ENCODE measurements around the gene HACD3. TPM values are rescaled to one million over a fixed set of nuclear protein-coding genes. Genes with fewer than 3 reads are reported as not detected.

Gene HACD3
- total RNA-seq, 1 donor from 2014 or later = 41.2 TPM

DNA sequence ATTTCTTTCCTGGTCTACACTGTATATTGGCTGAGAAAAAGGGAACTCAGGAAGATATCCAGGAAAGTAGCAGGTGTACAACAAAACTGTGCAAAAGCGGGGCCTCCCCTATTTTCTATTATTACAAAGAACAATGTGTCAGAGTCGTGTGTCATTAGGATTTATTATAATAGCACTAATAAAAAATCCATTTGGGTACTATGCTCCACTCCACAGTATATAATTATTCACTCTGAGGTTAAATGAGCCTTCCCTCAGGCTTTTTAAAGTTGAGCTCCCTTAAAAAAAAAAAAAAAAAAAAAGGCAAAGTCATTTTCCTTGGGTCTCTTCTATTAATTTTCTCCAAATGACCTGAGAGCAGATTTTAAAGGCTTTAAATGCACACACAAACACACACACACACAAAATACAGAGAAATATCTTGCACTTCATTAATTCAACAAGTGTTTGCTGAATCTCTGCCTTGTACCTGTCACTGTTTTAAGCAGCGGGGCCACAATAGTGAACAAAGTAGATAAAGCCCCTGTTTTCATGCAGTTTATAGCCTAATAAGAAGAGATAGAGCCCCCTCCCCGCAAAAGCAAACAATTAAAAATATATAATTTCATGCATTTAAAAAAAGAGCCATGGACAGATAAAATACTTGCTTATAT is 11.5 kb upstream of the HACD3 start:
- no peaks in the 10 kb centered on the region for H3K9me3 ChIP-seq (ENCODE audit: control insufficient read depth in 3 of 3, low read length in 3 of 3)
- peaks cover 19 to 35% (median 23%) of the 10 kb centered on the region in 3 donors for H3K4me1 ChIP-seq (ENCODE audit: control insufficient read depth in 3 of 3, insufficient read depth in 3 of 3, low read length in 3 of 3)
- H3K27me3 ChIP-seq (ENCODE audit: control insufficient read depth in 3 of 3, insufficient read depth in 3 of 3, low read length in 3 of 3) = no peaks in the 10 kb centered on the region
- H3K27ac ChIP-seq (ENCODE audit: low read depth, low read length) = no peak overlapping the region
- H3K36me3 ChIP-seq (ENCODE audit: control insufficient read depth in 3 of 3, insufficient read depth in 3 of 3, low read length in 3 of 3) = peaks cover 0 to 6% (median 4%) of the 10 kb centered on the region in 3 donors
- H3K4me3 ChIP-seq (ENCODE audit: low read length in 3 of 3) = no peak overlapping the region
- H3K9ac ChIP-seq (ENCODE audit: low read depth in 1 of 3, low read length in 3 of 3) = no peak overlapping the region

DNA sequence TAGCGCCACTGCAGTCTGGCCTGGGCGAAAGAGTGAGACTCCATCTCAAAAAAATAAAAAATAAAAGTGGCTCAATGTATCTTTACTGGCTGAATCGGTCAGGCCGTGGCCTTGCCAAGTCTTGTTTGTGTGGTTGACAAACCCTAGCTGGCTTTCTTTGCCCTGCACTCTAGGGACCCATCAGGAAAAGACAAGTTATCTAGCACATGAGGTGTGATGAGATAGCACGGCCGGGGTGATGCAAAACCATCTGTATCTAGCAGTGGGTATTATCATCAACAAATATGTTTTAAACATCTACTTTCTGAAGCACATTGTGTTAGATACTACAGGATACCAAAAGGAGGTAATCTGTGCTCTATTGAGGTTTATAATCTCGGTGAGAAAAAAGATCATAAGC is 8.9 kb upstream of the HACD3 start:
- Histone ChIP-seq H3K27ac (ENCODE audit: low read depth, low read length) (no peak overlapping the region), H3K9ac (ENCODE audit: low read depth in 1 of 3, low read length in 3 of 3) (no peak overlapping the region), H3K27me3 (ENCODE audit: control insufficient read depth in 3 of 3, insufficient read depth in 3 of 3, low read length in 3 of 3) (no peaks in the 10 kb centered on the region), H3K36me3 (ENCODE audit: control insufficient read depth in 3 of 3, insufficient read depth in 3 of 3, low read length in 3 of 3) (peaks cover 0 to 2% (median 0%) of the 10 kb centered on the region in 3 donors), H3K4me1 (ENCODE audit: control insufficient read depth in 3 of 3, insufficient read depth in 3 of 3, low read length in 3 of 3) (peaks cover 8 to 15% (median 11%) of the 10 kb centered on the region in 3 donors), H3K4me3 (ENCODE audit: low read length in 3 of 3) (no peak overlapping the region), H3K9me3 (ENCODE audit: control insufficient read depth in 3 of 3, low read length in 3 of 3) (no peaks in the 10 kb centered on the region)

DNA sequence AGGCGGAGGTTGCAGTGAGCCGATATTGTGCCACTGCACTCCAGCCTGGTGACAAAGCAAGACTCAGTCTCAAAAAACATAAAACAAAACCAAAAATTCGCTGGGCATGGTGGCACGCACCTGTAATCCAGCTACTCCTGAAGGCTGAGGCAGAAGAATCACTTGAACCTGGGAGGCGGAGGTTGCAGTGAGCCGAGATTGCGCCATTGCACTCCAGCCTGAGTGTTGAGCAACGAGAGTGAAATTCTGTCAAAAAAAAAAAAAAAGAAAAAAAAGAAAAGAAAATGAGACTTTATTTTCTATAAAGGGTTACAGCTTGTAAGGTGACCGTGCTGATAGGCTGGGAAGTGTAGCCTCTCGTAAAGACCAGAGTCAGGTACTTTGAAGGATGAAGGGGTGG is 6.0 kb upstream of the HACD3 start:
- no peaks in the 10 kb centered on the region for H3K27me3 ChIP-seq (ENCODE audit: control insufficient read depth in 3 of 3, insufficient read depth in 3 of 3, low read length in 3 of 3)
- no peak overlapping the region for H3K9ac ChIP-seq (ENCODE audit: low read depth in 1 of 3, low read length in 3 of 3)
- peaks cover 0 to 3% (median 3%) of the 10 kb centered on the region in 3 donors for H3K4me1 ChIP-seq (ENCODE audit: control insufficient read depth in 3 of 3, insufficient read depth in 3 of 3, low read length in 3 of 3)
- no peaks in the 10 kb centered on the region for H3K9me3 ChIP-seq (ENCODE audit: control insufficient read depth in 3 of 3, low read length in 3 of 3)
- H3K36me3 ChIP-seq (ENCODE audit: control insufficient read depth in 3 of 3, insufficient read depth in 3 of 3, low read length in 3 of 3) = no peaks in the 10 kb centered on the region
- no peak overlapping the region for H3K4me3 ChIP-seq (ENCODE audit: low read length in 3 of 3)
- no peak overlapping the region for H3K27ac ChIP-seq (ENCODE audit: low read depth, low read length)

- Histone ChIP-seq H3K27me3 (ENCODE audit: control insufficient read depth in 3 of 3, insufficient read depth in 3 of 3, low read length in 3 of 3) (no peaks in the 10 kb centered on the region), H3K36me3 (ENCODE audit: control insufficient read depth in 3 of 3, insufficient read depth in 3 of 3, low read length in 3 of 3) (no peaks in the 10 kb centered on the region), H3K9me3 (ENCODE audit: control insufficient read depth in 3 of 3, low read length in 3 of 3) (no peaks in the 10 kb centered on the region), H3K9ac (ENCODE audit: low read depth in 1 of 3, low read length in 3 of 3) (no peak overlapping the region), H3K27ac (ENCODE audit: low read depth, low read length) (peak overlapping the region; percentile 19), H3K4me1 (ENCODE audit: control insufficient read depth in 3 of 3, insufficient read depth in 3 of 3, low read length in 3 of 3) (peaks cover 0 to 9% (median 7%) of the 10 kb centered on the region in 3 donors), H3K4me3 (ENCODE audit: low read length in 3 of 3) (no peak overlapping the region)
Measured at GRCh38 chr15:65525622-65526021, 4.6 kb upstream of the HACD3 start.

GRCh38 chr15:65528461-65529060 is 1.7 kb upstream of the HACD3 start:
- Histone ChIP-seq H3K4me1 (ENCODE audit: control insufficient read depth in 3 of 3, insufficient read depth in 3 of 3, low read length in 3 of 3) (peaks cover 7 to 19% (median 10%) of the 10 kb centered on the region in 3 donors), H3K27me3 (ENCODE audit: control insufficient read depth in 3 of 3, insufficient read depth in 3 of 3, low read length in 3 of 3) (no peaks in the 10 kb centered on the region)

GRCh38 chr15:65529762-65530317 is 423 bp upstream of the HACD3 start:
- Histone ChIP-seq H3K27ac (ENCODE audit: low read depth, low read length) (peak overlapping the region; percentile 40), H3K9ac (ENCODE audit: low read depth in 1 of 3, low read length in 3 of 3) (peak overlapping the region; percentile 69 to 94 (median 79)), H3K9me3 (ENCODE audit: control insufficient read depth in 3 of 3, low read length in 3 of 3) (no peaks in the 10 kb centered on the region), H3K27me3 (ENCODE audit: control insufficient read depth in 3 of 3, insufficient read depth in 3 of 3, low read length in 3 of 3) (no peaks in the 10 kb centered on the region), H3K4me3 (ENCODE audit: low read length in 3 of 3) (peak overlapping the region; percentile 70 to 99 (median 95)), H3K4me1 (ENCODE audit: control insufficient read depth in 3 of 3, insufficient read depth in 3 of 3, low read length in 3 of 3) (peaks cover 7 to 19% (median 10%) of the 10 kb centered on the region in 3 donors), H3K36me3 (ENCODE audit: control insufficient read depth in 3 of 3, insufficient read depth in 3 of 3, low read length in 3 of 3) (no peaks in the 10 kb centered on the region)

More at GRCh38 chr15:65528461-65529060, 1.7 kb upstream of the HACD3 start:
- Histone ChIP-seq H3K27ac (ENCODE audit: low read depth, low read length) (no peak overlapping the region), H3K4me3 (ENCODE audit: low read length in 3 of 3) (no peak overlapping the region), H3K36me3 (ENCODE audit: control insufficient read depth in 3 of 3, insufficient read depth in 3 of 3, low read length in 3 of 3) (no peaks in the 10 kb centered on the region), H3K9me3 (ENCODE audit: control insufficient read depth in 3 of 3, low read length in 3 of 3) (no peaks in the 10 kb centered on the region), H3K9ac (ENCODE audit: low read depth in 1 of 3, low read length in 3 of 3) (no peak overlapping the region)

DNA sequence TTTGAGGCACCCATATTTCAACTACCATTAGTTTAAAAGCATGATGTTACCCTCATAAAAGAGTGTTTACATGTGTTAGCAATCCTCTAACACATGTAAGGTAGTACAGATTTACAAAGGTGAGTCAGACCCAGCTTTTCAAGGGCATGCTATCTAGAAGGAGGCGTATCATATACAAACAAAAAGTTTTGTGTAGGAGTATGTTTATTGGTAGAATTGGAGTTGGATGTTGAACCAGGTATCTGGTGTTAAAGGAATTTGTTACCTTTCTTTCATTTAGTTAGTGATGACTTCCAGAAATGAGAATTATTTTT is 2.4 kb downstream of the HACD3 start:
- no peaks in the 10 kb centered on the region for H3K27me3 ChIP-seq (ENCODE audit: control insufficient read depth in 3 of 3, insufficient read depth in 3 of 3, low read length in 3 of 3)
- H3K9me3 ChIP-seq (ENCODE audit: control insufficient read depth in 3 of 3, low read length in 3 of 3) = no peaks in the 10 kb centered on the region
- H3K36me3 ChIP-seq (ENCODE audit: control insufficient read depth in 3 of 3, insufficient read depth in 3 of 3, low read length in 3 of 3) = peaks cover 0 to 4% (median 0%) of the 10 kb centered on the region in 3 donors
- peak overlapping the region; percentile 7 for H3K27ac ChIP-seq (ENCODE audit: low read depth, low read length)
- H3K9ac ChIP-seq (ENCODE audit: low read depth in 1 of 3, low read length in 3 of 3) = no peak overlapping the region
- no peak overlapping the region for H3K4me3 ChIP-seq (ENCODE audit: low read length in 3 of 3)
- H3K4me1 ChIP-seq (ENCODE audit: control insufficient read depth in 3 of 3, insufficient read depth in 3 of 3, low read length in 3 of 3) = peaks cover 6 to 19% (median 7%) of the 10 kb centered on the region in 3 donors

DNA sequence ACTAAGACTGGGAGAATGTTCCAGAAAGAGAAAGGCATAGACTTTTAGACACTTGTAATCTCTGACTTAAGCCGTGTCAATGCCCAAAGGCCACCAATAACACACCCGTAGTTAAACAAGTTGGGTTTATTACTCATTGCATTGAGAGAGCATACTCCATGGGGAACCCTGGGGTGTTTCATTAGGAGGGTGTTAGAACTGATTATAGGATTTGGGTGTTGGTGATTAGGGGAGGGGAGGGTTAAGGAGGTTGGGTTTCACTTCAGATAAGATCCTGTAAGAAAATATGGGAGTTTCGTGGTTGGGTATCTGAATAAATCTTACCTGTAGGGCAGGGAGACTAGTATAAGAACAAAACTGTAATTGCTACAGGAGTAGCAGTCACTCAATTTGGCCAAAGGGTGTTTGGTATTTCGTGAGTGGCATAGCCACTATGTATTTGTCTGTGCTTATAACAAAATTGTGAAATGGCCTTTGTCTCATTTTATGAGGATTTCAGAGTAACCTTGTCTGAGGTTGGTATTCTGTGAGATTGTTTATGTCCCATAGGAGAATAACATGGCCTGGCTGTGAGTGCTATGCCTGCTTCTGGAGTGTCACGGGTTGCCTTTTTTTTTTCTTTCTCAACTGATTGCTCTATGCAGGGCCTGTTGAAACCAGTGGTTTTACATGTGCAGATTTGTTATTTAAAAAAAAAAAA is 2.9 kb downstream of the HACD3 start:
- Histone ChIP-seq H3K9me3 (ENCODE audit: control insufficient read depth in 3 of 3, low read length in 3 of 3) (no peaks in the 10 kb centered on the region), H3K4me1 (ENCODE audit: control insufficient read depth in 3 of 3, insufficient read depth in 3 of 3, low read length in 3 of 3) (peaks cover 6 to 19% (median 7%) of the 10 kb centered on the region in 3 donors), H3K36me3 (ENCODE audit: control insufficient read depth in 3 of 3, insufficient read depth in 3 of 3, low read length in 3 of 3) (peaks cover 0 to 4% (median 0%) of the 10 kb centered on the region in 3 donors), H3K27ac (ENCODE audit: low read depth, low read length) (no peak overlapping the region), H3K4me3 (ENCODE audit: low read length in 3 of 3) (no peak overlapping the region), H3K9ac (ENCODE audit: low read depth in 1 of 3, low read length in 3 of 3) (no peak overlapping the region), H3K27me3 (ENCODE audit: control insufficient read depth in 3 of 3, insufficient read depth in 3 of 3, low read length in 3 of 3) (no peaks in the 10 kb centered on the region)

- Histone ChIP-seq H3K9me3 (ENCODE audit: control insufficient read depth in 3 of 3, low read length in 3 of 3) (no peaks in the 10 kb centered on the region), H3K4me1 (ENCODE audit: control insufficient read depth in 3 of 3, insufficient read depth in 3 of 3, low read length in 3 of 3) (peaks cover 2 to 13% (median 7%) of the 10 kb centered on the region in 3 donors), H3K36me3 (ENCODE audit: control insufficient read depth in 3 of 3, insufficient read depth in 3 of 3, low read length in 3 of 3) (peaks cover 0 to 4% (median 0%) of the 10 kb centered on the region in 3 donors), H3K9ac (ENCODE audit: low read depth in 1 of 3, low read length in 3 of 3) (no peak overlapping the region), H3K27me3 (ENCODE audit: control insufficient read depth in 3 of 3, insufficient read depth in 3 of 3, low read length in 3 of 3) (no peaks in the 10 kb centered on the region), H3K4me3 (ENCODE audit: low read length in 3 of 3) (no peak overlapping the region), H3K27ac (ENCODE audit: low read depth, low read length) (no peak overlapping the region)
Measured at GRCh38 chr15:65535192-65535591, 4.9 kb downstream of the HACD3 start.

GRCh38 chr15:65540314-65540713 is 10.1 kb downstream of the HACD3 start:
- no peaks in the 10 kb centered on the region for H3K27me3 ChIP-seq (ENCODE audit: control insufficient read depth in 3 of 3, insufficient read depth in 3 of 3, low read length in 3 of 3)
- H3K27ac ChIP-seq (ENCODE audit: low read depth, low read length) = no peak overlapping the region
- peaks cover 0 to 4% (median 0%) of the 10 kb centered on the region in 3 donors for H3K36me3 ChIP-seq (ENCODE audit: control insufficient read depth in 3 of 3, insufficient read depth in 3 of 3, low read length in 3 of 3)
- no peaks in the 10 kb centered on the region for H3K4me1 ChIP-seq (ENCODE audit: control insufficient read depth in 3 of 3, insufficient read depth in 3 of 3, low read length in 3 of 3)
- H3K9me3 ChIP-seq (ENCODE audit: control insufficient read depth in 3 of 3, low read length in 3 of 3) = no peaks in the 10 kb centered on the region
- no peak overlapping the region for H3K9ac ChIP-seq (ENCODE audit: low read depth in 1 of 3, low read length in 3 of 3)
- no peak overlapping the region for H3K4me3 ChIP-seq (ENCODE audit: low read length in 3 of 3)
